ENCODE data around the gene IFNAR2.

DNA sequence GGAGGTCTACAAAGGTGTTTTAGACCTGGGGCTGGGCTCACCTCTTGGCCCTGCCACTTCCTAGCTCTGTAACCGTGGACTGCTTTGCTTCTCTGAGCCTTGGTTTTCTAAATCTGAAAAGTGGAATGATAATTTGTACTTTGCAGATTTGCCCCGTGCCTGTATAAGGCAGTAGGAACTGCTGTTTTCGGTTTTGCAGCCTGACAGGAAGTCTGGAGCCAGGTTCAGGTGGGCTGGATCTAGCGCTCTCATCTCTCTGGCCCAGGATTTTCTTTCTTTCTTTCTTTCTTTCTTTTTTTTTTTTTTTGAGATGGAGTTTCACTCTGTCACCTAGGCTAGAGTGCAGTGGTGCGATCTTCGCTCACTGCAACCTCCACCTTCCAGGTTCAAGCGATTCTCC is 17.2 kb downstream of the IFNAR2 start:
- TF ChIP-seq, protein P1, sequence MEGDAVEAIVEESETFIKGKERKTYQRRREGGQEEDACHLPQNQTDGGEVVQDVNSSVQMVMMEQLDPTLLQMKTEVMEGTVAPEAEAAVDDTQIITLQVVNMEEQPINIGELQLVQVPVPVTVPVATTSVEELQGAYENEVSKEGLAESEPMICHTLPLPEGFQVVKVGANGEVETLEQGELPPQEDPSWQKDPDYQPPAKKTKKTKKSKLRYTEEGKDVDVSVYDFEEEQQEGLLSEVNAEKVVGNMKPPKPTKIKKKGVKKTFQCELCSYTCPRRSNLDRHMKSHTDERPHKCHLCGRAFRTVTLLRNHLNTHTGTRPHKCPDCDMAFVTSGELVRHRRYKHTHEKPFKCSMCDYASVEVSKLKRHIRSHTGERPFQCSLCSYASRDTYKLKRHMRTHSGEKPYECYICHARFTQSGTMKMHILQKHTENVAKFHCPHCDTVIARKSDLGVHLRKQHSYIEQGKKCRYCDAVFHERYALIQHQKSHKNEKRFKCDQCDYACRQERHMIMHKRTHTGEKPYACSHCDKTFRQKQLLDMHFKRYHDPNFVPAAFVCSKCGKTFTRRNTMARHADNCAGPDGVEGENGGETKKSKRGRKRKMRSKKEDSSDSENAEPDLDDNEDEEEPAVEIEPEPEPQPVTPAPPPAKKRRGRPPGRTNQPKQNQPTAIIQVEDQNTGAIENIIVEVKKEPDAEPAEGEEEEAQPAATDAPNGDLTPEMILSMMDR (IDR thresholded peaks at IDR 0.05): no peak
- no peak for TF ChIP-seq ZFX (IDR thresholded peaks at IDR 0.05; ENCODE audit: borderline replicate concordance)

Data from 22Rv1 (cell line).